Measurements from ENCODE around the gene PID1. TPM values are rescaled to one million over a fixed set of nuclear protein-coding genes. Genes with fewer than 3 reads are reported as not detected.

PID1 gene
- total RNA-seq, 1 donor from 2014 or later = 0.95 TPM

DNA sequence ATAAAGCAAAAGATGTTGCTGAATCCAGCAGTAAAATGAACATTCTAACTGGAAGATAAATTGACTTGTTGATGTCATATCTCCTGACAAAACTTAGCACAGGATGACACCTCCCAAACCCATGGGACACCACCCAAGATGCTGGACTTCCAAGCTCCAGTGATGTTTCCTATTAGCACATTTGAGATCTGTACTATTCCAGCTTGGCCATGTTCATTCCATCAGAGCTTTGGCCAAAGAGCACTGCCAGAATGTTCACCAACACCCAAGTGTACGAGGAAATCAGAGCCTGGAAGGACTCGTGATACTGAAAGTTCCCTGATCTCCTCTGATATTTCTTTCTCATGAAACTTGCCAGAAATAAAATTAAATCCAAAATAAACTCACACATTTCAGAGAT is 44.7 kb downstream of the PID1 start:
- Mint-ChIP-seq H3K27me3 (ENCODE audit: low read depth) (no peaks in the 10 kb centered on the region), H3K4me1 (ENCODE audit: low read depth) (no peaks in the 10 kb centered on the region), H3K4me3 (ENCODE audit: unreplicated experiment) (no peak overlapping the region), H3K9me3 (ENCODE audit: low read depth) (peaks cover 13% of the 10 kb centered on the region), H3K36me3 (ENCODE audit: low read depth) (no peaks in the 10 kb centered on the region), H3K27ac (ENCODE audit: unreplicated experiment) (no peak overlapping the region)
- TF ChIP-seq, protein P1, sequence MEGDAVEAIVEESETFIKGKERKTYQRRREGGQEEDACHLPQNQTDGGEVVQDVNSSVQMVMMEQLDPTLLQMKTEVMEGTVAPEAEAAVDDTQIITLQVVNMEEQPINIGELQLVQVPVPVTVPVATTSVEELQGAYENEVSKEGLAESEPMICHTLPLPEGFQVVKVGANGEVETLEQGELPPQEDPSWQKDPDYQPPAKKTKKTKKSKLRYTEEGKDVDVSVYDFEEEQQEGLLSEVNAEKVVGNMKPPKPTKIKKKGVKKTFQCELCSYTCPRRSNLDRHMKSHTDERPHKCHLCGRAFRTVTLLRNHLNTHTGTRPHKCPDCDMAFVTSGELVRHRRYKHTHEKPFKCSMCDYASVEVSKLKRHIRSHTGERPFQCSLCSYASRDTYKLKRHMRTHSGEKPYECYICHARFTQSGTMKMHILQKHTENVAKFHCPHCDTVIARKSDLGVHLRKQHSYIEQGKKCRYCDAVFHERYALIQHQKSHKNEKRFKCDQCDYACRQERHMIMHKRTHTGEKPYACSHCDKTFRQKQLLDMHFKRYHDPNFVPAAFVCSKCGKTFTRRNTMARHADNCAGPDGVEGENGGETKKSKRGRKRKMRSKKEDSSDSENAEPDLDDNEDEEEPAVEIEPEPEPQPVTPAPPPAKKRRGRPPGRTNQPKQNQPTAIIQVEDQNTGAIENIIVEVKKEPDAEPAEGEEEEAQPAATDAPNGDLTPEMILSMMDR (IDR thresholded peaks at IDR 0.05) = no peak
- DNase-seq (ENCODE audit: low spot score) = no peak

DNA sequence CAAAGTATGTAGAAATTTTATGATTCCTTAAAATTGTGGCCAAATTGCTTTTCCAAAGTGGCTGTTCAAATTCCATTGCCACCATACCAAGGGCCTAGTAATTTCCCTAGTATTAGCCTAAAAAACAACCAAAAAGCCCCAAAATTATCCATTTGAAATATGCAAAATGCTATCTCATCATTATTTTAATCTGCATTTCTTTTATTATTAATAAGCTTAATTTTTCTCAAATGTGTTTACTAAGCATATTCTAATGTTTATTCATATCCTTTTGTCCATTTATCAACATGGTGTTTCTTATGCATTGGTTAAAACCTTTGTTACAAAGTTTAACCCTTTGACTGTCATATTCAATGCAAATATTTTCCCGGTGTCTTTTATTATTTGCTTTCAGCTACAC is 48.0 kb downstream of the PID1 start:
- no peaks in the 10 kb centered on the region for H3K4me1 Mint-ChIP-seq (ENCODE audit: low read depth)
- DNase-seq (ENCODE audit: low spot score) = no peak
- peaks cover 14% of the 10 kb centered on the region for H3K9me3 Mint-ChIP-seq (ENCODE audit: low read depth)
- H3K36me3 Mint-ChIP-seq (ENCODE audit: low read depth) = no peaks in the 10 kb centered on the region
- TF ChIP-seq, protein P1 (IDR thresholded peaks at IDR 0.05) = no peak
- H3K27ac Mint-ChIP-seq (ENCODE audit: unreplicated experiment) = no peak overlapping the region
- H3K27me3 Mint-ChIP-seq (ENCODE audit: low read depth) = no peaks in the 10 kb centered on the region
- no peak overlapping the region for H3K4me3 Mint-ChIP-seq (ENCODE audit: unreplicated experiment)

DNA sequence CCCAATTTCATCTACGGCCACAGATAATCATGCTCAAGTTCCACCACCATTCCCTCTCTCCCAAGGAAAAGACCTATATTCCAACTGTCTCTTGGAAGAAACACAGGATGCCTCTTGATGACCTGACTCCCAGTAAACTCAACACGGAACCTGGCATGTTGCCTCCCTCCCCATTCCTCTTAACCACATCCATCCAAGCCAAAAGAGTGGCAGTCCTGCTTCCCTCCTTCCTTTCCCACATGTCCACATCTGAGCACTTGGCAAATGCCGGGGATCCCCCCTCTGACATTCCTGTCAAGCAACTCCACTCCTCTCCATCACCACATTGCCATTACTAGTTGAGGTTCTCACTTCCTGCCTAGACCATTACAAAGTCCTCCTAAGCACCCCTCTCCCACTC is 49.4 kb downstream of the PID1 start:
- no peak for DNase-seq (ENCODE audit: low spot score)
- no peak overlapping the region for H3K27ac Mint-ChIP-seq (ENCODE audit: unreplicated experiment)
- no peaks in the 10 kb centered on the region for H3K4me1 Mint-ChIP-seq (ENCODE audit: low read depth)
- TF ChIP-seq, protein P1 (IDR thresholded peaks at IDR 0.05) = no peak
- no peaks in the 10 kb centered on the region for H3K27me3 Mint-ChIP-seq (ENCODE audit: low read depth)
- H3K9me3 Mint-ChIP-seq (ENCODE audit: low read depth) = peaks cover 14% of the 10 kb centered on the region
- H3K36me3 Mint-ChIP-seq (ENCODE audit: low read depth) = no peaks in the 10 kb centered on the region
- H3K4me3 Mint-ChIP-seq (ENCODE audit: unreplicated experiment) = no peak overlapping the region

GRCh38 chr2:229220254-229220653 is 50.8 kb downstream of the PID1 start:
- no peak for DNase-seq (ENCODE audit: low spot score)
- H3K27me3 Mint-ChIP-seq (ENCODE audit: low read depth) = no peaks in the 10 kb centered on the region
- TF ChIP-seq, protein P1 (IDR thresholded peaks at IDR 0.05) = no peak
- H3K4me3 Mint-ChIP-seq (ENCODE audit: unreplicated experiment) = no peak overlapping the region
- H3K36me3 Mint-ChIP-seq (ENCODE audit: low read depth) = no peaks in the 10 kb centered on the region
- peaks cover 14% of the 10 kb centered on the region for H3K9me3 Mint-ChIP-seq (ENCODE audit: low read depth)
- no peaks in the 10 kb centered on the region for H3K4me1 Mint-ChIP-seq (ENCODE audit: low read depth)
- H3K27ac Mint-ChIP-seq (ENCODE audit: unreplicated experiment) = no peak overlapping the region

DNA sequence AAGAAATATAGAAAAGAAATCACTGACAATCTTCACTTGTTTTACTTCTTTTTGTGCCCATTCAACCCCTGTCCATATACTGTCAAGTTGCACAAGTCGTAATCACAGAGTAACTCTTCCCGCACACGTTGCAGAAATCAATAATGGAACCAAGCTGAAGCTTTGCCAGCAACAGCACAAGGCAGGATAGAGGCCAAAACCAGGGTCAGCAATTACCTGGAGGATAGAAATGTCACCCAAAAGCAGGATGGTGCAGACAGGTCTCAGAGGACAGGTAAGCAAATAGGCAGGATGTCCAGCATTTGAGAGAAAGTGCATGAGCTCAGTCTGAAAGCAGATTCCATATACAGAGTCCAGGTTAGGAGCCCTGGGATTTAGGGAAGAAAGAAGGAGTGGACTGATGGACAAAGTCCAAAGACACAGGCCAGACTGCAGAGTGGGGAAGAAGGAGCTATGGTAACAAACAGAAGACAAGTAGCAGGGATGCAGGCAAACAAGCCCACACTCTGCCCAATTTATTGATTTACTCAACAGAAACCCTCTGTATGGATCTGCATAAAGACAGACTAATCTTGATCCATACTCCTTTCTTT is 52.7 kb downstream of the PID1 start:
- Mint-ChIP-seq H3K27me3 (ENCODE audit: low read depth) (no peaks in the 10 kb centered on the region), H3K36me3 (ENCODE audit: low read depth) (no peaks in the 10 kb centered on the region), H3K4me3 (ENCODE audit: unreplicated experiment) (no peak overlapping the region), H3K27ac (ENCODE audit: unreplicated experiment) (no peak overlapping the region), H3K9me3 (ENCODE audit: low read depth) (peaks cover 14% of the 10 kb centered on the region), H3K4me1 (ENCODE audit: low read depth) (no peaks in the 10 kb centered on the region)
- DNase-seq (ENCODE audit: low spot score) = no peak
- TF ChIP-seq, protein P1 (IDR thresholded peaks at IDR 0.05) = no peak
